Lower leg skin (tissue), 4 donors: ENCODE measurements around the gene TMEM141. TPM values are rescaled to one million over a fixed set of nuclear protein-coding genes. Genes with fewer than 3 reads are reported as not detected.
"Not testable (repeated sequence)": the region's sequence is repeated elsewhere in the genome, so short reads cannot be mapped to it uniquely, and the experiment has no call there.

Experiments used
- DNase-seq, 2 donors: peaks; one replicate each; pipeline ENCODE4 v3.0.0-alpha.2; 2019; ENCODE audit warnings: low spot score in 2 of 2
- H3K4me3 ChIP-seq: fragments of 200-600 bp; sonication (generic); 2 replicates; pipeline ENCODE4 v1.5.1; 2017; ENCODE audit warnings: mild to moderate bottlenecking, low read depth; ENCODE audit not compliant: poor library complexity, severe bottlenecking
- CTCF ChIP-seq, 3 donors: fragments of 450-650 bp; IDR thresholded peaks; one replicate each; pipeline ENCODE4 v1.5.1; 2016; ENCODE audit warnings: antibody characterized with exemption in 3 of 3, mild to moderate bottlenecking in 3 of 3, moderate library complexity in 2 of 3
- POLR2A ChIP-seq, 2 donors: fragments of 450-650 bp; IDR thresholded peaks; one replicate each; pipeline ENCODE4 v1.6.1; 2016 to 2017; ENCODE audit warnings: antibody characterized with exemption in 2 of 2, mild to moderate bottlenecking in 1 of 2, moderate library complexity in 1 of 2
- WGBS, 2 donors: methylation state at CpG; one replicate each; pipeline ENCODE4 v1.1.5; 2018; 5-methylcytosine and 5-hydroxymethylcytosine counted together
- intact Hi-C: fragments of 100-400 bp; cut with DNase I; formaldehyde crosslinking; loops from one replicate; pipeline ENCODE4 v1.15.0; 2023; ENCODE audit warnings: low total_unique reads
- total RNA-seq, 4 donors: library from RNA; depleted of rRNA; stranded (reverse); fragments of >200 nt; gene quantifications; one replicate each; pipeline ENCODE4 v1.1.0, GENCODE V29; 2016

TMEM141 gene
- total RNA-seq, 4 donors from 2014 or later, result 67.7 to 120 (median 91.3) TPM

- DNase-seq, result no peak
- intact Hi-C loops, result no loop called here
- TF ChIP-seq CTCF (IDR thresholded peaks at IDR 0.05) (no peak), POLR2A (IDR thresholded peaks at IDR 0.05) (no peak)
- 72 to 80% methylated on average over 12 to 17 of the region's 17 CpGs for WGBS, 2 donors
- H3K4me3 ChIP-seq, result no peak overlapping the region
These were observed 37.0 kb upstream of the TMEM141 start for GRCh38 chr9:136754059-136754572.

GRCh38 chr9:136754626-136755301 is 36.4 kb upstream of the TMEM141 start:
- intact Hi-C loops, result no loop called here
- no peak overlapping the region for H3K4me3 ChIP-seq
- no peak for DNase-seq
- no peak for TF ChIP-seq CTCF (IDR thresholded peaks at IDR 0.05)
- TF ChIP-seq POLR2A (IDR thresholded peaks at IDR 0.05), result no peak
- 70 to 76% methylated on average over 8 to 19 of the region's 24 CpGs for WGBS, 2 donors

DNA sequence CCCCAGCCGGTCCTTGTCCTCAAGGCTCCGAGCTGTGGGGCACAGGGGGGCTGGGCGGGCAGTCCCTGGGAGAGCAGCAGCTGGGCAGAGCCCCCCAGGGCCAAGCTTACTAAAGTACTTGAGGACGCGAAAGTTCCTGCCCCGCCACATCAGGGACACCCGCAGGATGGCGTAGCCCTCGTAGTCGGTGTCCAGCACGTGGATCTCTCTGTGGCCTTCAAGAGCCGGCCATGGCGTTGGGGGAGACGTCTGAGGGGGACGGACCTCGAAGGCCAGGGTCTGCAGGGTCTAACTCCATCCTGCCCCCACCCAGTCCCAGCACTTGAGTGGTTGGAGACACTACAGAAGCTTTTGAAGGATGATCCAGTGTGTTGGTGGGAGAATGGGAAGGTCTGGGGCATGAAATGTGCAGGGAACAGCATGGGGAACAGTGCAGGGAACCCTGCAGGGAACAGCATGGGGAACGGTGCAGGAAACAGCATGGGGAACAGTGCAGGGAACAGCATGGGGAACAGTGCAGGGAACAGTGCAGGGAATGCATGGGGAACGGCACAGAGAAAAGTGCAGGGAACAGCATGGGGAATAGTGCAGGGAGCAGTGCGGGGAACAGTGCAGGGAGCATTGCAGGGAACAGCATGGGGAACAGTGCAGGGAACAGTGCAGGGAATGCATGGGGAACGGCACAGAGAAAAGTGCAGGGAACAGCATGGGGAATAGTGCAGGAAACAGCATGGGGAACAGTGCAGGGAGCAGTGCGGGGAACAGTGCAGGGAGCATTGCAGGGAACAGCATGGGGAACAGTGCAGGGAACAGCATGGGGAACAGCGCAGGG is 35.6 kb upstream of the TMEM141 start:
- DNase-seq, intact Hi-C loops, H3K4me3 ChIP-seq: not testable (repeated sequence)
- WGBS, 2 donors, result 86 to 88% methylated on average over 22 of the region's 22 CpGs

DNA sequence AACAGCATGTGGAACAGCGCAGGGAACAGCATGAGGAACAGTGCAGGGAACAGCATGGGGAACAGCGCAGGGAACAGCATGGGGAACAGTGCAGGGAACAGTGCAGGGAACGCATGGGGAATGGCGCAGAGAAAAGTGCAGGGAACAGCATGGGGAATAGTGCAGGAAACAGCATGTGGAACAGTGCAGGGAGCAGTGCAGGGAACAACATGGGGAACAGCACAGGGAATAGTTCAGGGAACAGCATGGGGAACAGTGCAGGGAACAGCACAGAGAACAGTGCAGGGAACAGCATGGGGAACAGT is 35.1 kb upstream of the TMEM141 start:
- intact Hi-C loops, result no loop called here
- no peak for TF ChIP-seq CTCF (IDR thresholded peaks at IDR 0.05)
- TF ChIP-seq POLR2A (IDR thresholded peaks at IDR 0.05), result no peak
- 87 to 88% methylated on average over 4 of the region's 4 CpGs for WGBS, 2 donors
- H3K4me3 ChIP-seq, result no peak overlapping the region
- DNase-seq, result no peak

GRCh38 chr9:136756836-136757235 is 34.3 kb upstream of the TMEM141 start:
- intact Hi-C loops, result no loop called here
- H3K4me3 ChIP-seq, result no peak overlapping the region
- WGBS, 2 donors, result 84 to 87% methylated on average over 18 of the region's 18 CpGs
- no peak for DNase-seq
- TF ChIP-seq CTCF (IDR thresholded peaks at IDR 0.05) (no peak), POLR2A (IDR thresholded peaks at IDR 0.05) (no peak)

DNA sequence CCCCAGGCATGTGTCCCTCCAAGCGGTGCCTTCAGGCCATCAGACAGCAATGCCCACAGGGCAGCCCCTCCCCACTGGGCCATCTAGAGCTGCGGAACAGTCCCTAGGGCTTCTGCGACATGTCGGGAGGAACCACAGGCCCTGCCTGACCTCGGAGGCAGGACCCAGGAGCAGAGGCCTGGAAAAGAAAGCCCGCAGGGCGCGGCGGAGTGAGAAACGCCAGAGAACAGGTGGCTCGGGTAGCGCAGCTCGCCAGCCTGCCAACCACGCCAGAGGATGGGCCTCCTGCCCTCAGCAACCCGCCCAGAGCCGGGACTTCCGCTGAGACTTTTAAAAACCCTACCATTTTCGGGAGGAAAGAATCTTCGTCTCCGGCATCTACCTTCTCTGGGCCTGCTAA is 33.8 kb upstream of the TMEM141 start:
- H3K4me3 ChIP-seq, result no peak overlapping the region
- intact Hi-C loops, result no loop called here
- TF ChIP-seq POLR2A (IDR thresholded peaks at IDR 0.05), result no peak
- WGBS, 2 donors, result 83 to 86% methylated on average over 15 to 16 of the region's 20 CpGs
- DNase-seq, result no peak
